Muscle of back (tissue), 11 donors: ENCODE results near the gene ATP6AP1. TPM values are rescaled to one million over a fixed set of nuclear protein-coding genes. Genes with fewer than 3 reads are reported as not detected.
A peak's percentile ranks its signal among the peaks of the same experiment; 100 is the strongest.

Experiments
- DNase-seq, 3 donors: peaks; one replicate each; pipeline versions ENCODE4 v3.0.0 to v3.0.0-alpha.2; 2013
- polyA plus RNA-seq, 10 donors: library from polyadenylated mRNA; unstranded; fragments of 120-200 nt; gene quantifications; one replicate each; pipeline ENCODE4 v1.2.1, GENCODE V29; 2013; ENCODE audit not compliant: insufficient read length in 10 of 10

ATP6AP1 gene
- polyA plus RNA-seq, 10 donors = 52.3 to 72.3 (median 59.8) TPM

DNA sequence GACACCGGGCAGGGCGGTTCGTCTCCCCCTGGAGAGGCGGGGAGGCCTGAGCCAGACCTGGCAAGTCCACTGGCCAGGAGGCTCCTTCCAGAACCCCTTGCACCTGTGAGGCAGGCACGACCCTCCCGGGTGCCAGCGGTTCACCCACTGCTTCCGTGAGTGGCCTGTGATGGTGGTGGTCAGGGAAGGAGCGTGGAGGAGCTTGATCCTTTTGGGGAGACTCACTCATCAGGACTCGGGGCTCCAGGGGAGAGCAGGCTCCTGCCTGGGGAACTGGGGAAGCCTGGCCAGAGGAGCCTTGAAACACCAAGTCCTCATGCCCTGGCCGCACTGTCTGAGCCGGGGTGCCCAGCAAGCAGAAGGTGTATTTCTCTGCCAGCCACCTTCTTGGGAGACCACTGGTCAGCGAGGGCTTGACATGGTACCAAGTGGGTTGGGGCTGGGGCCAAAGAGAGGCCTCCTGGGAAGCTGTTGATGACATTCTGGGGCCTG lies 16.3 kb downstream of the ATP6AP1 start:
- DNase-seq = no peak

GRCh38 chrX:154445776-154446175 lies 17.3 kb downstream of the ATP6AP1 start:
- DNase-seq = no peak

- DNase-seq = no peak
Observed at GRCh38 chrX:154446430-154446829, 18.0 kb downstream of the ATP6AP1 start.

GRCh38 chrX:154448484-154448883 lies 20.0 kb downstream of the ATP6AP1 start:
- DNase-seq = no peak

- no peak for DNase-seq
Observed at GRCh38 chrX:154449618-154450017, 21.1 kb downstream of the ATP6AP1 start.

DNA sequence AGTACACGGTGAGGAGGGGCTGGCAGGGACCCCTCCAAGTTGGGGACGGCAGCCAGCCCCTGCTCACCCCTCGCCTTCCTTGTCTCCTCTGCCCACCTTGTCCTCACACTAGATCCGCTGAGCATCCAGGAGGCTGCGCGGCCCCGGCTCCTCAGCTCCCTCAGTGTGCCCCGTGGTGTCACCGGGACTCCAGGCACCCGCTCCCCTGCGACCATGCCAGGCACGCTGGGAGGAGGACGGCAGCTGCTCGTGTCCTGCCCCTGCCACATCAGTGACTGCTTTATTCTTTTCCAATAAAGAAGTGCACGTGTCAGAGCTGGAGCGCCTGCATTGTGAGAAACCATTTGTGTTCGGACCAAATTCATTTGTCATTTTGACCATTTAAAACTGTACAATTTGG lies 21.8 kb downstream of the ATP6AP1 start:
- DNase-seq = no peak

DNA sequence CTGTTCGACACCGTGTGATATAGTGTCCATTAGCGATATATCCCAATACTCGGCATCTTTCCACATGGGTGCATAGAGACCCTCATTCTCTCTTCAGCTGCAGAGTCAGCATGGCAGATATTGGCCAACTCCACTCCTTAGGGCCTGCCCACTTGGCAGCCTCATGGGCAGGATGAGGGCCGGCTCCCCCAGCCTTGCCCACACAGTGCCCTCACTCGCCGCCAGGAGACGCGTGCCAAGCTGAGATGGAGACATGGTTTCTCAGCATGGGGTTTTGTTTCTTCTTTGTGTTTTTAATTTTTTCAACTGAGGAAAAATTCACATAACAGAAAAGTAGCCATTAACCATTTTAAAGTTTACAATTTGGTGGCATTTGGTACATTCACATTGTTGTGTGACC lies 24.3 kb downstream of the ATP6AP1 start:
- no peak for DNase-seq

GRCh38 chrX:154457491-154458115 lies 29.1 kb downstream of the ATP6AP1 start:
- DNase-seq = peak in 2 of 3 donors; percentile 40

DNA sequence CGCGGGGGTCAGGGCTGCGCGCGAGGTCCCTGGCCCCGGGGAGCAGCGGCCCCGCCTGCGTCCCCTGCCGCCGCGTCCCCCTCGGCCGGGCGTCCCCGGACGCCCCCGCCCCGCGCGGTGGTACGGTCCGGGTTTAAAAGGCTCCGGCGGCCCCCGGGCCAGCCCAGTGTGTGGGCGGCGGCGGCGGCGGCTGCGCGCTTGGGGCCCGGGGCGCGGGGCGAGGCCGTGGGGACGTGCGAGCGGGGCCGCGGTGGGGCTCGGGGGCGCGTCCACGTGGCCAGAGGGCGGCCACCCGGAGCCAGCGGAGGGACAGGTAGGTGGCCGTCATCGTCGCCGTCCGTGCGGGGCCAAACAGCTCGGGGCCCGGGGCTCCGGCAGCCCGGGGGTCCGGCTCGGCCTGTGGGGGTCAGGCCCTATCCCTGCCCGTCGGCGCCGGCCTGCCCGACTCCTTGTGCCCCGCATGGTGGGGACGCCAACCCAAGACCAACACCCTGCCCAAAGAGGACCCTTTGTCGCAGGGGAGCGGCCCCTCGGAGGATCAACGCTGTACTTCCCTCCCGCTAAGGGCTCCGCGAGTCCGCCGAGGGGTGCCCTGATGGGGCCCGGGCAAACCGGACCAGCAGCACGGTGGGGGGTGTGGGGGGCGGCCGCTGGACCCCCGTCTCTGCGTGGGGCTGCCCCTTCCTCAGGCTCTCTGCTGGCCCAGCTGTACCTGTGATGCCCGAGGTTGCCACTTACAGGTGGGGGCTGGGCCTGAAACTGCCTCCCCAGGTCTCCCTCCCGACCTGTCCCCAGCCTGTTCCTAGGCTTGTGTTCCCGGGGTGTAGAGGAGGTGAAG lies 29.9 kb downstream of the ATP6AP1 start, which contains the start of gene PLXNA3:
PLXNA3 (plus strand) TSS at position 166 of the 838 bp plus-strand sequence. CDS start 1,903 bp downstream, outside the sequence.
- peak in 2 of 3 donors; percentile 37 to 67 for DNase-seq

- peak in 1 of 3 donors; percentile 22 for DNase-seq
Observed at GRCh38 chrX:154458954-154459778, 30.7 kb downstream of the ATP6AP1 start.

DNA sequence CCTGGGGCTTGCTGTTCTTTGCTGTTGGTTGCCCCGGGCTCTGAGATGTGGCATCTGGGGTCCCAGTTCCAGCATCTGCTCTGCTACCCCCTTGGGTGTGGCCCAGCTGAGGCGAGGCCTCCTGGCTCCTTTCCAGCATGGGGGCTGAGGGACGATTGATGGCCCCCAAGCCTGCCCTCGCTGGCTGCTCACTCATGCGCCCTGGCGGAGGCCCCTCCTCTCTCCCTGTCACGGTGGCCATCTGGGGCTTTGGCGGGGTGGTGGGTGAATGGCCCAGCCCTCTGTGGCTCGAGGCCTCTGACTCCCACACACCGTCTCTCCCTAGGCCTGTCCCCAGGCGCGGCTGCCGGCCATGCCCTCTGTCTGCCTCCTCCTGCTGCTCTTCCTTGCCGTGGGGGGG lies 31.4 kb downstream of the ATP6AP1 start:
- no peak for DNase-seq

- DNase-seq = no peak
Observed at GRCh38 chrX:154460326-154460725, 31.8 kb downstream of the ATP6AP1 start.

- DNase-seq = no peak
Observed at GRCh38 chrX:154462396-154462795, 33.9 kb downstream of the ATP6AP1 start.

DNA sequence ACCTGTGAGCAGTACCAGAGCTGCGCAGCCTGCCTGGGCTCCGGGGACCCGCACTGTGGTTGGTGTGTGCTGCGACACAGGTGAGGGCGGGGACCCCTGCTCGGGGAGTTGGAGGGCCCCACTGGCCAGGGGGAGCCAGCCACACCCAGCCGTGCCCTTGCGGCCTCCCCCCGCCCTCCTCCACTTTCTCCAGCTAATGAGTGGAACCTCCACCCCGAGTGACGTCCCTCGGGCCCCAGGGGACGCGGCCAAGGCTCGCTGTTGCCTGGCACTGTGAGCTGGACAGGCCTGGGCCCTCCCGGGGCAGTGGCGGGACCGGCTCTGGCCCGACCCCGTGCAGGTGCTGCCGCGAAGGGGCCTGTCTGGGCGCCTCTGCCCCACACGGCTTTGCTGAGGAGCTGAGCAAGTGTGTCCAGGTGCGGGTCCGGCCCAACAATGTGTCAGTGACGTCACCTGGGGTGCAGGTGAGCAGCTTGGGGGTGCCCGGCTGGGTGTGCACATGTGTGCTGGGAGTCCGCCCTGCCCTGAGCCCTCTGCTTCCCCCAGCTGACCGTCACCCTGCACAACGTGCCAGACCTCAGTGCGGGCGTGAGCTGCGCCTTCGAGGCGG lies 35.2 kb downstream of the ATP6AP1 start:
- DNase-seq = no peak

DNA sequence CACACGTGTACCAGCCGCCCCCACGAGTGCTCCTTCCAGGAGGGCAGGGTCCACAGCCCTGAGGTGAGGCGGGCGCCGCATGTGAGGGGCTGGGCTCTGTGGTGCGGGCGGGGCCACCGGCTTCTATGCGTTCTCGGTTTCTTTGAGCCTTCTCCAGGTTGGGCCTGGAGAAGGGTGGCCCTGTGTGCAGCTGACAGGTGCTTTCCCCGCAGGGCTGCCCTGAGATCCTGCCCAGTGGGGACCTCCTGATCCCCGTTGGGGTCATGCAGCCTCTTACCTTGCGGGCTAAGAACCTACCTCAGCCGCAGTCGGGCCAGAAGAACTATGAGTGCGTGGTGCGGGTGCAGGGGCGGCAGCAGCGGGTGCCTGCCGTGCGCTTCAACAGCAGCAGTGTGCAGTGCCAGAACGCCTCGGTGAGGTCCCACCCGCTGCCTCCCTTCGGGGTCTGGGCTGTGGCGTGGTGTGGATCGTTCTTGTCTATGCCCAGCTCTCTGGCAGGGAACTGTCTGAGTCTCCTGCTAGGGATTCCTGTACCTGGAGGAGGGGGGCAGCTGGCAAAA lies 36.4 kb downstream of the ATP6AP1 start:
- no peak for DNase-seq

- DNase-seq = no peak
Observed at GRCh38 chrX:154465601-154466000, 37.1 kb downstream of the ATP6AP1 start.

- no peak for DNase-seq
Observed at GRCh38 chrX:154466036-154466435, 37.6 kb downstream of the ATP6AP1 start.

DNA sequence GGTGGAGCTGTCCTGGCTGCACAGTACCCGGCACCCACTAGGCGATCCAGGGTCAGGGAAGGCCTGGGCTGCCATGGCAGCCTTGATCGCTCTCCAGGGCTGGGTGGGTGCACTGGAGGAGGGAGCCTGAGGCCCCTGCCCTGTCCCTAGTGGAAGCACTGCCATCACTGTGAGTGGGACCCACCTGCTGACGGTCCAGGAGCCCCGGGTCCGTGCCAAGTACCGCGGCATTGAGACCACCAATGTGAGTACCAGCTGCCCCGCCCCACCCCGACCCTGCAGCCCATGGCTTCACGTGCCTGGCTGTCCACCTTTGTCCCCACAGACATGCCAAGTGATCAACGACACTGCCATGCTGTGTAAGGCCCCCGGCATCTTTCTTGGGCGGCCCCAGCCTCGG lies 38.4 kb downstream of the ATP6AP1 start:
- DNase-seq = no peak

GRCh38 chrX:154467556-154467955 lies 39.1 kb downstream of the ATP6AP1 start:
- no peak for DNase-seq

- DNase-seq = no peak
Observed at GRCh38 chrX:154468217-154468616, 39.7 kb downstream of the ATP6AP1 start.

DNA sequence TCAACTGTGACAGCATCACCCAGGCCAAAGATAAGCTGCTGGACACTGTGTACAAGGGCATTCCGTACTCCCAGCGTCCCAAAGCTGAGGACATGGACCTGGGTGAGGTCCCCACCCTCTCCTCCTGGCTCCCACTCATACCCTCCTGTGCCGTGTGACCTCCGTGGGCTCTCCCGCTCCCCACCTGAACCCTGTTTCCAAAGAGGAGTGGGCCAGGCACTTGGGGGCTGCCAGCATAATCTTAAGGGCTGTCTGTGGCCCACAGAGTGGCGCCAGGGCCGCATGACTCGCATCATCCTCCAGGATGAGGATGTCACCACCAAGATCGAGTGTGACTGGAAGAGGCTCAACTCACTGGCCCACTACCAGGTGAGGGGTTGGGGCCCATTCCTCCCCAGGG lies 40.6 kb downstream of the ATP6AP1 start:
- DNase-seq = no peak
